GM13977 (cell line): ENCODE measurements around the gene OR10G3.

Source experiments
- DNase-seq: peaks from one replicate; pipeline ENCODE4 v3.0.0; 2012; ENCODE audit warnings: low spot score
- CTCF ChIP-seq: IDR thresholded peaks from 2 replicates; pipeline ENCODE4 v1.5.1; 2012; ENCODE audit warnings: mild to moderate bottlenecking, control low read depth; ENCODE audit not compliant: insufficient read depth; ENCODE audit errors: extremely low read depth, missing control alignments
- in situ Hi-C: fragments of 300-500 bp; cut with MboI; formaldehyde crosslinking; loops from one replicate; pipeline ENCODE4 v1.12.0; 2022; ENCODE audit warnings: low sequenced_read_pairs, low pct_unique_long_range_greater_than_20kb, mixed read lengths, inconsistent platforms; ENCODE audit not compliant: unreplicated experiment

Gene OR10G3

GRCh38 chr14:21520767-21521166, 59.1 kb downstream of the OR10G3 start:
- no peak for TF ChIP-seq CTCF
- in situ Hi-C loops, result no loop called here
- no peak for DNase-seq

- TF ChIP-seq CTCF, result no peak
- in situ Hi-C loops, result no loop called here
- no peak for DNase-seq
Observed at GRCh38 chr14:21518725-21519124, 61.2 kb downstream of the OR10G3 start.
